OCI-LY7 (cell line): ENCODE data around the gene CD302. TPM values are rescaled to one million over a fixed set of nuclear protein-coding genes. Genes with fewer than 3 reads are reported as not detected.

Source experiments
- BruUV-seq: library from RNA; stranded (reverse); fragments of 400-500 nt; replicated peaks from 2 replicates; lab custom pipeline; 2021; lab: Mats Ljungman, UMichigan
- CTCF ChIA-PET: fragments of 300-600 bp; sonication (Branson Sonifier 250); formaldehyde crosslinking; loops from one replicate; lab custom pipeline; 2022; ENCODE audit warnings: antibody characterized with exemption; ENCODE audit not compliant: unreplicated experiment; lab: Charles Lee
- POLR2A ChIA-PET: fragments of 300-600 bp; sonication (Branson Sonifier 250); formaldehyde crosslinking; loops from one replicate; lab custom pipeline; 2022; ENCODE audit warnings: antibody characterized with exemption; lab: Charles Lee
- DNase-seq: peaks from one replicate; pipeline ENCODE4 v3.0.0-alpha.2; 2015; ENCODE audit warnings: low spot score
- H2AFZ ChIP-seq: fragments of 200-600 bp; sonication (generic), shearing (Covaris generic); 2 replicates; pipeline ENCODE4 v1.6.1; 2014; ENCODE audit warnings: mild to moderate bottlenecking, antibody characterized with exemption, low read length, moderate library complexity
- H3K27ac ChIP-seq: fragments of 200-600 bp; sonication (generic); 2 replicates; pipeline ENCODE4 v1.5.1; 2014; ENCODE audit warnings: mixed run types, low read depth, mild to moderate bottlenecking, moderate library complexity, low read length, inconsistent platforms; ENCODE audit not compliant: poor library complexity, severe bottlenecking
- H3K36me3 ChIP-seq: fragments of 200-600 bp; sonication (generic); 2 replicates; pipeline ENCODE4 v1.6.1; 2014; ENCODE audit warnings: mild to moderate bottlenecking, antibody characterized with exemption, low read length, moderate library complexity, mixed read lengths; ENCODE audit not compliant: insufficient read depth
- H3K4me1 ChIP-seq: fragments of 200-600 bp; sonication (generic); 2 replicates; pipeline ENCODE4 v1.5.1; 2014; ENCODE audit warnings: mild to moderate bottlenecking, low read length; ENCODE audit not compliant: insufficient read depth, poor library complexity, severe bottlenecking
- H3K4me2 ChIP-seq: fragments of 200-600 bp; sonication (generic); 2 replicates; pipeline ENCODE4 v1.6.1; 2014; ENCODE audit warnings: mild to moderate bottlenecking, low read length
- H3K4me3 ChIP-seq: fragments of 200-600 bp; sonication (generic); 2 replicates; pipeline ENCODE4 v1.5.1; 2014; ENCODE audit warnings: mild to moderate bottlenecking, low read depth, low read length; ENCODE audit not compliant: poor library complexity, severe bottlenecking
- H3K79me2 ChIP-seq: fragments of 200-600 bp; sonication (generic); 2 replicates; pipeline ENCODE4 v1.6.1; 2016; ENCODE audit warnings: low read depth, mild to moderate bottlenecking, low read length, moderate library complexity, mixed read lengths; ENCODE audit not compliant: insufficient read depth
- H3K9me2 ChIP-seq: fragments of 200-600 bp; sonication (generic); 2 replicates; pipeline ENCODE4 v1.6.1; 2016; ENCODE audit warnings: mild to moderate bottlenecking, low read length, mixed read lengths; ENCODE audit not compliant: insufficient read depth
- H3K9me3 ChIP-seq: fragments of 200-600 bp; sonication (generic); 2 replicates; pipeline ENCODE4 v1.6.1; 2014; ENCODE audit warnings: mild to moderate bottlenecking, mixed run types, low read length, mixed read lengths
- H4K20me1 ChIP-seq: fragments of 200-600 bp; sonication (generic); 2 replicates; pipeline ENCODE4 v1.6.1; 2014; ENCODE audit warnings: mild to moderate bottlenecking, antibody characterized with exemption, low read length, moderate library complexity, mixed read lengths; ENCODE audit not compliant: insufficient read depth
- CTCF ChIP-seq: fragments of 200-600 bp; sonication (generic); conservative IDR thresholded peaks from 2 replicates; pipeline ENCODE4 v1.5.1; 2014; ENCODE audit warnings: mild to moderate bottlenecking, antibody characterized with exemption, low read length, moderate library complexity, mixed read lengths
- EZH2phosphoT487 ChIP-seq: fragments of 200-600 bp; sonication (generic); IDR thresholded peaks from 2 replicates; pipeline ENCODE4 v1.6.1; 2018; ENCODE audit warnings: low read depth, borderline replicate concordance, mild to moderate bottlenecking, mixed run types, antibody characterized with exemption, low read length, moderate library complexity, mixed read lengths
- intact Hi-C: fragments of 100-400 bp; cut with micrococcal nuclease; formaldehyde crosslinking; loops from one replicate; pipeline ENCODE4 v1.10.0; 2022; ENCODE audit not compliant: unreplicated experiment
- total RNA-seq, 2 experiments: library from RNA; depleted of rRNA in 1 of 2; stranded (reverse); fragments of >200 nt in 1 of 2; shearing (Covaris generic) in 1 of 2; gene quantifications; 2 replicates each; pipeline ENCODE4 v1.2.3, GENCODE V29; 2014 to 2022

Gene CD302
- total RNA-seq, 2 experiments from 2014 or later = not detected

GRCh38 chr2:159803235-159803962, 5.4 kb upstream of the CD302 start:
- Histone ChIP-seq H3K9me3 (no peaks in the 10 kb centered on the region), H3K4me3 (no peak overlapping the region), H2AFZ (no peak overlapping the region), H3K27ac (no peak overlapping the region), H4K20me1 (no peaks in the 10 kb centered on the region), H3K4me2 (no peak overlapping the region), H3K9me2 (no peaks in the 10 kb centered on the region), H3K79me2 (no peaks in the 10 kb centered on the region), H3K36me3 (no peaks in the 10 kb centered on the region), H3K4me1 (no peaks in the 10 kb centered on the region)
- POLR2A ChIA-PET = interaction anchor here (0.6 kb wide), 1 partner anchor 88 kb away, joined by 4 read pairs; no protein-coding TSS in a partner anchor
- no peak for DNase-seq
- CTCF ChIA-PET = no interaction called here
- TF ChIP-seq EZH2phosphoT487 = no peak
- no TSS peak for BruUV-seq
- intact Hi-C loops = loop anchor here (10.0 kb wide), 1 partner anchor 249 kb away; no protein-coding TSS in a partner anchor

DNA sequence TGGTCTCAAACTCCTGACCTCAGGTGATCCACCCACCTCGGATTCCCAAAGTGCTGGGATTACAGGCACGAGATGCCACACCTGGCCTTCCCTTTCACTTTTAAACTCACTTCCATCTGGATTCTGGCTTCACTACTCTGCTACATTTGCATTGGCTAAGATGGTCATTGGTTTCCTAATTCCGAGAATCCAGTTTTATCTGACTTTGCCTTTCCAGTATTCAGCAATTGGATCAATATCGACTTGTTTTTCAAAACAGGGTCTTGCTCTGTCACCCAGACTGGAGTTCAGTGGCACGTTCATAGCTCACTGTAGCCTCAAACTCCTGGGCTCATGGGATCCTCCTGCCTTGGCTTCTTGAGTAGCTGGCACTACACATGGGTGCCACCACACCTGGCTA, 4.7 kb upstream of the CD302 start:
- H3K9me2 ChIP-seq = no peaks in the 10 kb centered on the region
- no peak overlapping the region for H3K4me3 ChIP-seq
- intact Hi-C loops = loop anchor here (10.0 kb wide), 1 partner anchor 248 kb away; no protein-coding TSS in a partner anchor
- CTCF ChIA-PET = no interaction called here
- no peak overlapping the region for H3K4me2 ChIP-seq
- POLR2A ChIA-PET = no interaction called here
- no TSS peak for BruUV-seq
- H3K9me3 ChIP-seq = no peaks in the 10 kb centered on the region
- TF ChIP-seq CTCF = no peak
- H4K20me1 ChIP-seq = no peaks in the 10 kb centered on the region
- no peaks in the 10 kb centered on the region for H3K4me1 ChIP-seq
- no peak for DNase-seq
- H3K27ac ChIP-seq = no peak overlapping the region
- no peaks in the 10 kb centered on the region for H3K79me2 ChIP-seq
- no peak overlapping the region for H2AFZ ChIP-seq
- H3K36me3 ChIP-seq = no peaks in the 10 kb centered on the region

- H3K9me2 ChIP-seq = no peaks in the 10 kb centered on the region
- DNase-seq = no peak
- no peaks in the 10 kb centered on the region for H3K9me3 ChIP-seq
- no peak overlapping the region for H2AFZ ChIP-seq
- H3K27ac ChIP-seq = no peak overlapping the region
- intact Hi-C loops = loop anchor here (10.0 kb wide), 1 partner anchor 245 kb away; no protein-coding TSS in a partner anchor
- no peaks in the 10 kb centered on the region for H4K20me1 ChIP-seq
- ChIA-PET CTCF (no interaction called here), POLR2A (no interaction called here)
- TF ChIP-seq CTCF (no peak), EZH2phosphoT487 (no peak)
- no peak overlapping the region for H3K4me2 ChIP-seq
- no peaks in the 10 kb centered on the region for H3K4me1 ChIP-seq
- no peak overlapping the region for H3K4me3 ChIP-seq
- BruUV-seq = no TSS peak
- no peaks in the 10 kb centered on the region for H3K79me2 ChIP-seq
- no peaks in the 10 kb centered on the region for H3K36me3 ChIP-seq
Observed at GRCh38 chr2:159799833-159800232, 1.8 kb upstream of the CD302 start.
